HepG2 (cell line): Measurements from ENCODE around the gene DMXL1. TPM values are rescaled to one million over a fixed set of nuclear protein-coding genes. Genes with fewer than 3 reads are reported as not detected.

Experiments
- ATAC-seq: fragments of 200-7000 bp; cut with Tn5 transposase; 3 replicates; pipeline ENCODE4 v1.9.1; 2020; ENCODE audit warnings: mild to moderate bottlenecking, moderate library complexity
- BruUV-seq: library from RNA; stranded (reverse); fragments of 400-500 nt; replicated peaks from 2 replicates; lab custom pipeline; 2021; lab: Mats Ljungman, UMichigan
- CTCF ChIA-PET: fragments of 300-600 bp; formaldehyde crosslinking; extraction: SDS; loops from one replicate; lab custom pipeline; 2021; ENCODE audit warnings: low total read pairs, inconsistent platforms, low intra/inter-chr PET ratio; lab: Yijun Ruan, JAX
- POLR2A ChIA-PET: fragments of 350-600 bp; sonication (Branson Sonifier 250); formaldehyde crosslinking; loops from one replicate; lab custom pipeline; 2020; ENCODE audit warnings: antibody characterized with exemption, inconsistent platforms; lab: Yijun Ruan, JAX
- DNase-seq: peaks from one replicate; pipeline ENCODE4 v3.0.0-alpha.2; 2015; ENCODE audit warnings: low spot score
- FAIRE-seq: peaks from 3 replicates; lab custom pipeline; 2011; peaks lifted over from hg19 to GRCh38; lab: Jason Lieb, UNC
- H2AFZ ChIP-seq: one replicate; pipeline ENCODE4 v1.6.1; 2011; ENCODE audit warnings: low read length, inconsistent platforms
- H3K27ac ChIP-seq: fragments of 300-600 bp; 3 replicates; pipeline ENCODE4 v1.8.0; 2011; ENCODE audit warnings: mixed run types, mild to moderate bottlenecking, mixed read lengths, low read length, inconsistent platforms; ENCODE audit not compliant: insufficient read depth; ENCODE audit errors: extremely low read length
- H3K27me3 ChIP-seq, 2 experiments: fragments of 200-600 bp in 1 of 2; 2 replicates in 1 of 2; 3 replicates in 1 of 2; pipeline versions ENCODE4 v1.6.0 to v1.8.0; 2011; ENCODE audit warnings: low read length in 2 of 2, mild to moderate bottlenecking in 2 of 2, moderate library complexity in 2 of 2, inconsistent platforms in 1 of 2; ENCODE audit not compliant: insufficient read depth in 2 of 2, control insufficient read depth in 1 of 2
- H3K36me3 ChIP-seq, 2 experiments: fragments of 200-600 bp in 1 of 2; replicated peaks in 1 of 2; 2 replicates in 1 of 2; 3 replicates in 1 of 2; pipeline versions ENCODE4 v1.5.1 to v1.8.0; 2011; ENCODE audit warnings: low read length in 2 of 2, inconsistent platforms in 1 of 2; ENCODE audit not compliant: insufficient read depth in 2 of 2, control insufficient read depth in 1 of 2
- H3K4me1 ChIP-seq: 2 replicates; pipeline ENCODE4 v1.5.1; 2012; ENCODE audit warnings: low read length, inconsistent platforms; ENCODE audit not compliant: insufficient read depth
- H3K4me2 ChIP-seq: 2 replicates; pipeline ENCODE4 v1.6.0; 2011; ENCODE audit warnings: low read depth, low read length, inconsistent platforms
- H3K4me3 ChIP-seq, 3 experiments: fragments of 200-600 bp in 1 of 3; sonication (generic), shearing (Covaris generic) in 1 of 3; replicated peaks in 1 of 3; 2 replicates each; pipeline ENCODE4 v1.5.1; 2011 to 2016; ENCODE audit warnings: low read length in 3 of 3, inconsistent platforms in 2 of 3, low read depth in 2 of 3, mild to moderate bottlenecking in 2 of 3, control low read depth in 1 of 3, mixed read lengths in 1 of 3; ENCODE audit not compliant: insufficient read depth in 1 of 3
- H3K79me2 ChIP-seq: one replicate; pipeline ENCODE4 v1.6.1; 2011; ENCODE audit warnings: low read length, inconsistent platforms; ENCODE audit not compliant: insufficient read depth
- H3K9ac ChIP-seq: 2 replicates; pipeline ENCODE4 v1.6.0; 2011; ENCODE audit warnings: mild to moderate bottlenecking, low read depth, low read length, inconsistent platforms; ENCODE audit not compliant: insufficient read depth
- H3K9me3 ChIP-seq: 2 replicates; pipeline ENCODE4 v1.5.1; 2012; ENCODE audit warnings: mild to moderate bottlenecking, low read length
- H4K20me1 ChIP-seq: 2 replicates; pipeline ENCODE4 v1.6.0; 2011; ENCODE audit warnings: inconsistent platforms, mild to moderate bottlenecking, low read length, moderate library complexity; ENCODE audit not compliant: insufficient read depth
- ARNT ChIP-seq: fragments of 450-650 bp; IDR thresholded peaks from 2 replicates; pipeline ENCODE4 v1.6.1; 2017
- ATF4 ChIP-seq, 2 experiments: fragments of 450-650 bp in 1 of 2; sonication (generic) in 1 of 2; formaldehyde crosslinking; IDR thresholded peaks; 2 replicates each; pipeline versions ENCODE4 v1.5.0 to v1.8.0; 2020 to 2022; ENCODE audit warnings: mild to moderate bottlenecking in 1 of 2, missing genetic modification reagents in 1 of 2
- ESRRA ChIP-seq: sonication (generic); formaldehyde crosslinking; IDR thresholded peaks from 2 replicates; pipeline ENCODE4 v1.5.1; 2020; ENCODE audit warnings: mild to moderate bottlenecking, low read depth, missing genetic modification reagents
- GABPA ChIP-seq, 2 experiments: IDR thresholded peaks; 2 replicates each; pipeline ENCODE4 v1.6.1; 2011 to 2016; ENCODE audit warnings: low read depth in 2 of 2, low read length in 1 of 2, missing biosample characterization in 1 of 2, missing genetic modification characterization in 1 of 2
- HMG20A ChIP-seq: IDR thresholded peaks from 2 replicates; pipeline ENCODE4 v1.6.1; 2016; ENCODE audit warnings: borderline replicate concordance
- HNRNPLL ChIP-seq: fragments of 200-400 bp; formaldehyde crosslinking; IDR thresholded peaks from 2 replicates; pipeline ENCODE4 v1.6.1; 2017; ENCODE audit warnings: mild to moderate bottlenecking, low read depth, low read length; ENCODE audit not compliant: poor library complexity, severe bottlenecking
- NCOA1 ChIP-seq: sonication (generic); formaldehyde crosslinking; IDR thresholded peaks from 2 replicates; pipeline ENCODE4 v1.9.0; 2021; ENCODE audit warnings: missing genetic modification reagents
- PATZ1 ChIP-seq: sonication (generic); formaldehyde crosslinking; IDR thresholded peaks from 2 replicates; pipeline ENCODE4 v1.4.0; 2020; ENCODE audit warnings: missing genetic modification reagents
- SIN3A ChIP-seq: IDR thresholded peaks from 2 replicates; pipeline ENCODE4 v1.6.1; 2011; ENCODE audit warnings: low read depth, mild to moderate bottlenecking, control low read depth, low read length, borderline replicate concordance
- ZHX1 ChIP-seq: sonication (generic); formaldehyde crosslinking; IDR thresholded peaks from 2 replicates; pipeline ENCODE4 v1.8.1; 2022; ENCODE audit warnings: low read depth, mild to moderate bottlenecking, missing genetic modification reagents
- ZNF232 ChIP-seq: sonication (generic); formaldehyde crosslinking; IDR thresholded peaks from 2 replicates; pipeline ENCODE4 v1.4.0; 2020; ENCODE audit warnings: missing genetic modification reagents, borderline replicate concordance
- ZNF276 ChIP-seq: sonication (generic); formaldehyde crosslinking; IDR thresholded peaks from 2 replicates; pipeline ENCODE4 v1.4.0; 2020; ENCODE audit warnings: mild to moderate bottlenecking, low read depth, missing genetic modification reagents
- ZNF34 ChIP-seq: sonication (generic); formaldehyde crosslinking; IDR thresholded peaks from 2 replicates; pipeline ENCODE4 v1.4.0; 2020; ENCODE audit warnings: mild to moderate bottlenecking, missing genetic modification reagents, borderline replicate concordance
- WGBS: methylation state at CpG from one replicate; pipeline ENCODE4 v1.1.6; 2017; ENCODE audit warnings: low lambda C conversion rate; 5-methylcytosine and 5-hydroxymethylcytosine counted together
- in situ Hi-C: cut with HindIII; loops from 2 replicates; pipeline ENCODE4 v1.10.0; 2017; ENCODE audit warnings: low pct_unique_long_range_greater_than_20kb; ENCODE audit not compliant: extremely low pct_ligation_motif_present
- intact Hi-C: fragments of 100-400 bp; cut with micrococcal nuclease; formaldehyde crosslinking; loops from one replicate; pipeline ENCODE4 v1.10.0; 2022; ENCODE audit not compliant: unreplicated experiment
- polyA plus RNA-seq, 8 experiments: library from polyadenylated mRNA; depleted of rRNA in 3 of 8; stranded (reverse) in 7 of 8; unstranded in 1 of 8; fragments of >200 nt; fragmentation: Illumina TruSeq in 4 of 8; extraction: Trizol in 4 of 8; gene quantifications; 2 replicates each; pipeline versions ENCODE4 v1.2.1 to v1.2.3, GENCODE V29; 2011 to 2016; ENCODE audit warnings: low read depth in 4 of 8, missing spikeins in 1 of 8, mixed read lengths in 1 of 8; ENCODE audit not compliant: insufficient read depth in 1 of 8
- total RNA-seq, 5 experiments: library from RNA; depleted of rRNA; stranded (reverse); fragments of >200 nt; fragmentation: Illumina TruSeq; extraction: Trizol; gene quantifications; 2 replicates each; pipeline ENCODE4 v1.2.3, GENCODE V29; 2016; ENCODE audit warnings: low read depth in 1 of 5
- TF ChIP-seq, protein P1 (sequence below): sonication (generic); formaldehyde crosslinking; IDR thresholded peaks from 2 replicates; pipeline ENCODE4 v1.4.0; 2020; ENCODE audit warnings: mild to moderate bottlenecking, missing genetic modification reagents
- TF ChIP-seq, protein P2 (sequence below): sonication (generic); formaldehyde crosslinking; IDR thresholded peaks from 2 replicates; pipeline ENCODE4 v1.4.0; 2020; ENCODE audit warnings: mild to moderate bottlenecking, missing genetic modification reagents

Gene DMXL1
- total and polyA plus RNA-seq, 2 of the 13 experiments (the other 11 are each of a cell fraction or from before 2014, with no cell fraction given): 6.9 to 18.6 TPM

GRCh38 chr5:119166026-119166425 is 95.1 kb downstream of the DMXL1 start:
- Histone ChIP-seq H3K27me3 (no peaks in the 10 kb centered on the region), H3K4me3 (no peak overlapping the region), H3K9me3 (no peaks in the 10 kb centered on the region), H3K36me3 (no peaks in the 10 kb centered on the region; a peak in 1 of 5 replicates), H3K9ac (no peak overlapping the region), H3K27ac (no peak overlapping the region), H3K4me2 (no peak overlapping the region), H2AFZ (no peak overlapping the region), H3K4me1 (peaks cover 12% of the 10 kb centered on the region), H3K79me2 (no peaks in the 10 kb centered on the region), H4K20me1 (no peaks in the 10 kb centered on the region)
- TF ChIP-seq HMG20A (CRISPR knock-in tag) (no peak), NCOA1 (CRISPR knock-in tag) (no peak), ZNF232 (CRISPR knock-in tag) (no peak), ARNT (no peak), HNRNPLL (no peak), SIN3A (no peak), ATF4 (CRISPR knock-in tag; IDR thresholded peaks at IDR 0.05) (no peak), ZHX1 (CRISPR knock-in tag) (no peak), ZNF276 (CRISPR knock-in tag) (no peak), PATZ1 (no peak), GABPA (IDR thresholded peaks at IDR 0.05; ENCODE audit: low read depth, low read length) (no peak), GABPA (CRISPR knock-in tag; IDR thresholded peaks at IDR 0.05; ENCODE audit: low read depth) (no peak), ZNF34 (no peak), ESRRA (CRISPR knock-in tag) (no peak)
- TF ChIP-seq, protein P1, sequence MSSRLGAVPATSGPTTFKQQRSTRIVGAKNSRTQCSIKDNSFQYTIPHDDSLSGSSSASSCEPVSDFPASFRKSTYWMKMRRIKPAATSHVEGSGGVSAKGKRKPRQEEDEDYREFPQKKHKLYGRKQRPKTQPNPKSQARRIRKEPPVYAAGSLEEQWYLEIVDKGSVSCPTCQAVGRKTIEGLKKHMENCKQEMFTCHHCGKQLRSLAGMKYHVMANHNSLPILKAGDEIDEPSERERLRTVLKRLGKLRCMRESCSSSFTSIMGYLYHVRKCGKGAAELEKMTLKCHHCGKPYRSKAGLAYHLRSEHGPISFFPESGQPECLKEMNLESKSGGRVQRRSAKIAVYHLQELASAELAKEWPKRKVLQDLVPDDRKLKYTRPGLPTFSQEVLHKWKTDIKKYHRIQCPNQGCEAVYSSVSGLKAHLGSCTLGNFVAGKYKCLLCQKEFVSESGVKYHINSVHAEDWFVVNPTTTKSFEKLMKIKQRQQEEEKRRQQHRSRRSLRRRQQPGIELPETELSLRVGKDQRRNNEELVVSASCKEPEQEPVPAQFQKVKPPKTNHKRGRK (CRISPR knock-in tag): no peak
- TF ChIP-seq, protein P2, sequence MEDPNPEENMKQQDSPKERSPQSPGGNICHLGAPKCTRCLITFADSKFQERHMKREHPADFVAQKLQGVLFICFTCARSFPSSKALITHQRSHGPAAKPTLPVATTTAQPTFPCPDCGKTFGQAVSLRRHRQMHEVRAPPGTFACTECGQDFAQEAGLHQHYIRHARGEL (CRISPR knock-in tag): no peak
- BruUV-seq: no TSS peak
- ChIA-PET POLR2A (no interaction called here), CTCF (no interaction called here)
- intact Hi-C loops: no loop called here
- no peak for FAIRE-seq
- no peak for DNase-seq
- in situ Hi-C loops: no loop called here
- WGBS: 72% methylated on average over 4 of the region's 4 CpGs
- ATAC-seq: no peak
